Activated naive CD8-positive, alpha-beta T cell treated with anti-CD3 and anti-CD28 coated beads, Interleukin-2, amount 50 U/mL, for 24 hours (primary cell): ENCODE results near the gene NRAP.

Experiments
- ATAC-seq: fragments of 150-1000 bp; cut with Tn5 transposase; one replicate; pipeline ENCODE4 v1.10.0; 2021
- DNase-seq: peaks from one replicate; pipeline ENCODE4 v3.0.0; 2021
- H3K27ac Mint-ChIP-seq: one replicate; pipeline ENCODE4 v1.8.0; 2021; ENCODE audit warnings: mild to moderate bottlenecking, mixed read lengths
- H3K27me3 Mint-ChIP-seq: one replicate; pipeline ENCODE4 v1.8.0; 2021; ENCODE audit warnings: mixed read lengths
- H3K36me3 Mint-ChIP-seq: one replicate; pipeline ENCODE4 v1.8.0; 2021; ENCODE audit warnings: low read depth, mixed read lengths
- H3K4me1 Mint-ChIP-seq: one replicate; pipeline ENCODE4 v1.8.0; 2021; ENCODE audit warnings: mixed read lengths
- H3K4me3 Mint-ChIP-seq: one replicate; pipeline ENCODE4 v1.8.0; 2021; ENCODE audit warnings: mild to moderate bottlenecking, moderate library complexity, mixed read lengths
- H3K9me3 Mint-ChIP-seq: one replicate; pipeline ENCODE4 v1.8.0; 2021; ENCODE audit warnings: mixed read lengths

Gene NRAP

DNA sequence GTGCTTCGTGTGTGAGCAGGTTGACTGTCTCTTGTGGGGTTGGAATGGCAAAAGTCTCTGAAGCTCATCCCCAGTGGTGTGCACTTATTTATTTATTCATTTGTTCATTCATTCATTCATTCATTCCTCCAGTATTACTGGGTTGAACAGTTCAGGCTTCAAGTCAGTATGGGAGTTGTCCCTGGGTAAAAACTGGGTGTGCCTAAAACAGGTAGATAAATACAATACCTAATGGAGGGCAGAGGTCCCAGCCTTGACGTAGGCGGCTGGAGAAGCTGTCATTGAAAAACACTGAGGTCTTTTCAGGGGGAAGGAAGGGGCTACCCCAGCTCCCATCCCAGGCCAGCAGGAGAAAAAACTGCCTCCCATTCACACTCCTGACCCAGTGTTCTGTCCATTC, 26.9 kb upstream of the NRAP start:
- Mint-ChIP-seq H3K4me1 (peaks cover 31% of the 10 kb centered on the region), H3K4me3 (no peak overlapping the region), H3K27ac (no peak overlapping the region), H3K9me3 (peaks cover 49% of the 10 kb centered on the region), H3K36me3 (peaks cover 71% of the 10 kb centered on the region), H3K27me3 (no peaks in the 10 kb centered on the region)
- DNase-seq (no peak), ATAC-seq (no peak)

DNA sequence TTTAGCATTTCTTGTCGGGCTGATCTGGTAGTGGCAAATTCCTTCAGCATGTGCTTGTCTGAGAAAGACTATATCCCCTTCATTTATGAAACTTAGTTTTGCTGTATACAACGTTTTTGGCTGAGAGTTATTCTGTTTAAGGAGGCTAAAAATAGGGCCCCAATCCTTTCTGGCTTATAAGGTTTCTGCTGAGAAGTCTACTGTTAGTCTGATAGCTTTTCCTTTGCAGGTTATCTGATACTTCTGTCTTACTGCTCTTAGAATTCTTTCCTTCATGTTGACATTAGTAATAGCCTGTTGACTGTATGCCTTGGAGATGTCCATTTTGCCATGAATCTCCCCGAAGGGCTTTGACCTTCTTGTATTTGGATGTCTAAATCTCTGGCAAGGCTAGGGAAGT, 25.7 kb upstream of the NRAP start:
- ATAC-seq (no peak), DNase-seq (no peak)
- H3K27me3 Mint-ChIP-seq, result no peaks in the 10 kb centered on the region
- no peak overlapping the region for H3K4me3 Mint-ChIP-seq
- no peak overlapping the region for H3K27ac Mint-ChIP-seq
- peaks cover 31% of the 10 kb centered on the region for H3K4me1 Mint-ChIP-seq
- H3K36me3 Mint-ChIP-seq, result peaks cover 68% of the 10 kb centered on the region
- H3K9me3 Mint-ChIP-seq, result peaks cover 57% of the 10 kb centered on the region

DNA sequence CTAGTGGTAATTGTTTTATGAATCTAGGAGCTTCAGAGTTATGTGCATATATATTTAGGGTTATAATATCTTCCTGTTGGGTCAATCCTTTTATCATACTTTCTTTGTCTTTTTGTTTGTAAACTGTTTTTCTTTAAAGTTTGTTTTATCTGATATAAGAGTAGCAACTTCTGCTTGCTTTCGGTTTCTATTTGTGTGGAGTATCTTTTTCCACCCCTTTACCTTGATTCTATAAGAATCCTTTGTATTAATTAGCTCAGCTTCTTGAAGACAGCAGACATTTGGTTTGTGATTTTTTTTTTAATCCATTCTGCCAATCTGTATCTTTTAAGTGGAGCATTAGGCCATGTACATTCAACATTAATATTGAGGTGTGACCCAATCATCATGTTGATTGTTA, 25.2 kb upstream of the NRAP start:
- Mint-ChIP-seq H3K4me3 (no peak overlapping the region), H3K9me3 (peaks cover 57% of the 10 kb centered on the region), H3K27ac (no peak overlapping the region), H3K4me1 (peaks cover 34% of the 10 kb centered on the region), H3K27me3 (no peaks in the 10 kb centered on the region), H3K36me3 (peaks cover 71% of the 10 kb centered on the region)
- ATAC-seq (no peak), DNase-seq (no peak)

DNA sequence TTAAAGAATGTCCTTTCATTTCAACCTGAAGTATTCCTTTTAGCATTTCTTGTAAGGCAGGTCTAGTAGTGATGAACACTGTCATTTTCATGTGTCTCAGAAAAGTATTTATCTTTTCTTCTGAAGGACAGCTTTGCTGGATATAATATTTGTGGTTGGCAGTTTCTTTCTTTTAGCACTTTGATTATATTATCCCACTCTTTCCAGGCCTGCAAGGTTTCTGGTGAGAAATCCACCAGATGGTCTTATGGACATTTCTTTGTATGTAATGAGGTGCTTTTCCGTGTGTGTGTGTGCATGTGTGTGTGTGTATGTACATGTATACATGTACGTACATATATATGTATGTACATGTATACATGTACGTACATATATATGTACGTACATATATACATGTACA, 23.2 kb upstream of the NRAP start:
- peaks cover 49% of the 10 kb centered on the region for H3K9me3 Mint-ChIP-seq

DNA sequence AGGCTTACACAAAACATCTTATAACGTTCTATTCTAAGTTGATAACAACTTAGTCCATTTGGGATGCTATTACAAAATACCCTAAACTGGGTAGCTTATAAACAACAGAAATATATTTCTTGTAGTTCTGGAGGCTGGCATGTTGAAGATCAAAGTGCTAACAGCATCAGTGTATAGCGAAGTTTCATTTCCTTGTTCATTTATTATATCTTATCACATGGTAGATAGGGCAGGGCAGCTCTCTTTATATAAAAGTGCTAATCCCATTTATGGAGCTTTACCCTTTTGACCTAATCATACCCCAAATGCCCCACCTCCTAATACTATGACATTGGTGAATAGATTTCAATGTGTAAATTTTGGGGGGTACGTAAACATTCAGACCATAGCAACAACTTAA, 22.2 kb upstream of the NRAP start:
- Mint-ChIP-seq H3K9me3 (peaks cover 49% of the 10 kb centered on the region), H3K27ac (no peak overlapping the region), H3K4me1 (peaks cover 58% of the 10 kb centered on the region), H3K4me3 (no peak overlapping the region), H3K27me3 (no peaks in the 10 kb centered on the region), H3K36me3 (peaks cover 60% of the 10 kb centered on the region)
- DNase-seq, result no peak
- no peak for ATAC-seq

More for the DNA sequence above, 23.2 kb upstream of the NRAP start:
- Mint-ChIP-seq H3K4me3 (no peak overlapping the region), H3K4me1 (peaks cover 48% of the 10 kb centered on the region), H3K36me3 (peaks cover 64% of the 10 kb centered on the region), H3K27me3 (no peaks in the 10 kb centered on the region), H3K27ac (no peak overlapping the region)
- no peak for DNase-seq
- no peak for ATAC-seq

DNA sequence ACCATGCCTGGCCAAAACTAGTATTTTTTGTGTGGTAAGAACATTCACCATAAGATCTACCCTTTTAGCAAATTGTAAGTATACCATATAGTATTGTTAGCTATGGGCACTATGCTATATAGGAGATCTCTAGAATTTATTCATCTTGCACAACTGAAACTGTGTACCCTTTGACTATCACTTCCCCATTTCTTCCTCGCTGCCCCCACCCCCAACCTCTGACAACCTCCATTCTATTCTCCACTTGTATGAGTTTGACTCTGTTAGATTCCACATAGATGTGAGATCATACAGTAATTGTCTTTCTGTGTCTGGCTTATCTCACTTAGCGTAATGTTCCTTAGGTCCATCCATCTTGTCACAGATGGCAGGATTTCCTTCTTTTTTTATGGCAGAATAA, 19.5 kb upstream of the NRAP start:
- H3K27ac Mint-ChIP-seq, result no peak overlapping the region
- H3K4me1 Mint-ChIP-seq, result peaks cover 58% of the 10 kb centered on the region
- H3K9me3 Mint-ChIP-seq, result peaks cover 29% of the 10 kb centered on the region
- peaks cover 39% of the 10 kb centered on the region for H3K36me3 Mint-ChIP-seq
- H3K4me3 Mint-ChIP-seq, result no peak overlapping the region
- ATAC-seq (no peak), DNase-seq (no peak)
- no peaks in the 10 kb centered on the region for H3K27me3 Mint-ChIP-seq

DNA sequence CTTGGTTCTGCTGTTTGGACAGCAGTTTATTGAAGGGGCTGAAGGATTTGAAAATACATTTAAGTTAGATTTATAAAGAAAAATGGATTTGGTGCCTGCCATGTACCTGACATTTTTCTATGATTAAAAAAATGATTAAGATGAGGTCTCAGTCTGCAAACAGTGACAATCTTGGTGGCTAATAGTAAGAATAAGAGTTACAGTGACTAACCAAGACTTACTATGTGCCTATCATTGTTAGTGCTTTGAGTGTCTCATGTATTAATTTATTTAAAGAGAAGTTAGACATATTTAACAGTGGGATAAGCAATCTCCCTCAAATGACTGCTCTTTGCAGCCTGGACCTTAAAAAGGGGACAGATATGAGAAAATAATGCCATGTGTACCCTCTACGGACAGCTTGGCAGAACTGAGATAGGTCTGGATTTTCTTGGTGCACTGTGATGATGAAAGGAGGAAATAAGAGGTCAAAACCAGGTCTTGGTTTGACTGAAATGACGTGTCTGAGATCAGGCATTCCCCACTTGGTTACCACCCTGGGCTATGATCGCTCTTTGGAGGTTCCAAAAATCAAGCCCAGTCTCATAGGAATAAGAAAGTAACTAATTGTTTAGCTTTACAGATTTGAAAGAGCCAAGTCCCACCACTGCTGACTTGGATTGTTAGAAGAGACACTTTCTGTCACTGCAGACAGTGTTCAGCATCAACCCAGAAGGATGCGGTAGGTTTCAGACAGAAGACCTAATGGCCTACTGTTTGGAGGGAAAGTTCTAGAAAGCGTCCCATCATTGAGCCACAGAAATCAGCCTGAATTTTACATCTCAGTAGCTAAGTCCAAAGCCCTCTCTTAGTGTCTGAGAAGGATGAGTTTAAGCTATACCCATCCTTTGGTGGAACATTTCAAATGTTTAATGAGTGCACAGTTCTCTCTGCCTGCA, 18.0 kb upstream of the NRAP start:
- Mint-ChIP-seq H3K4me1 (peaks cover 49% of the 10 kb centered on the region), H3K4me3 (peak overlapping the region; percentile 96)

DNA sequence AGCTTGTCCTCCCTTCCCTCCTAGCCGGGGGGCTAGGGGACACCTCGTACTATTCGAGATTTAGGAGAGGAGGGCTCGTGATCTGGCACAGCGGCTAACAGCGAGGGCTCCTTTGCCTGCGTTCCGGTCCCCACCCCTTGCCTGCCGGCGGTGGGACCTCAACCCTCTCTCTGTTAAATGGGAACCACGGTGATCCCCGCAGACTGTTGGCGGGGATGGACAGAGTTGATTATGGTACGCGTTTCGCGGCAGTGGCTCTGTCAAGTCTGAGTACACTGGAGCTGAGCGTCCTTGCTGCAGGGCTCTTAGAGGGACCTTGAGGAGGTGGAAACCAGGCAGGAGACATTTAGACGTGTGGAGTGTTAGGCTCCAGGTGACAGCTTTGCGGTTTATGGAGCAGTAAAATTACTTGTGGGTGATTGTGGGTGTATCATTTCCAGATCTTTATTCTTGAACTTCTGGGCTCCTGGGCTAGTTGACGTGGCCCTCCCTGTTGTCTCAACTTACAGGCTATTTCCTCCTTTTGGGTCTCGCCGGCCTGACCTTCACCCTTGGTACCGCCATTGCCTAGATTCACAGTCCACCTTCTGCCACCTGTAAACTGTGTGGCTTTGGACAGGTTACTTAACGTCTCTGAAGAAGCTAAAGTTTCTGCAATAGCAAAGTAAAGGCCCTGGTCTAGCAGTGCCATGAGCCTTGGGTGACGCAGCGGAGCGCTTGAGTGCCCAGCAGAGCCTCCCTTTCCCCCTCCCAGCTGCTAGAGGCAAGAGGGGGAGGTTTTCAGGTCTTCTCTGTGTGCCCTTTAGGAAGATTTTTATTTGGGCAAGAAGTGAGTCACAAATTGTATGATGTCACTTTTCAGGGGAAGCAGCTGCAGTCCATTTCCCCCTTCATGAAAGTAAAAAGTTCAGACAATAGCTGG, 16.6 kb upstream of the NRAP start:
- ATAC-seq, result peak; percentile 35
- peak overlapping the region; percentile 94 for H3K27ac Mint-ChIP-seq
- peaks cover 12% of the 10 kb centered on the region for H3K9me3 Mint-ChIP-seq
- H3K4me3 Mint-ChIP-seq, result peak overlapping the region; percentile 96
- no peaks in the 10 kb centered on the region for H3K27me3 Mint-ChIP-seq
- DNase-seq, result peak; percentile 58
- H3K36me3 Mint-ChIP-seq, result peaks cover 23% of the 10 kb centered on the region
- H3K4me1 Mint-ChIP-seq, result peaks cover 49% of the 10 kb centered on the region

More for the DNA sequence above, 18.0 kb upstream of the NRAP start:
- Mint-ChIP-seq H3K27me3 (no peaks in the 10 kb centered on the region), H3K9me3 (peaks cover 17% of the 10 kb centered on the region), H3K27ac (peak overlapping the region; percentile 94), H3K36me3 (peaks cover 28% of the 10 kb centered on the region)
- DNase-seq (peak; percentile 29), ATAC-seq (peak; percentile 41)

DNA sequence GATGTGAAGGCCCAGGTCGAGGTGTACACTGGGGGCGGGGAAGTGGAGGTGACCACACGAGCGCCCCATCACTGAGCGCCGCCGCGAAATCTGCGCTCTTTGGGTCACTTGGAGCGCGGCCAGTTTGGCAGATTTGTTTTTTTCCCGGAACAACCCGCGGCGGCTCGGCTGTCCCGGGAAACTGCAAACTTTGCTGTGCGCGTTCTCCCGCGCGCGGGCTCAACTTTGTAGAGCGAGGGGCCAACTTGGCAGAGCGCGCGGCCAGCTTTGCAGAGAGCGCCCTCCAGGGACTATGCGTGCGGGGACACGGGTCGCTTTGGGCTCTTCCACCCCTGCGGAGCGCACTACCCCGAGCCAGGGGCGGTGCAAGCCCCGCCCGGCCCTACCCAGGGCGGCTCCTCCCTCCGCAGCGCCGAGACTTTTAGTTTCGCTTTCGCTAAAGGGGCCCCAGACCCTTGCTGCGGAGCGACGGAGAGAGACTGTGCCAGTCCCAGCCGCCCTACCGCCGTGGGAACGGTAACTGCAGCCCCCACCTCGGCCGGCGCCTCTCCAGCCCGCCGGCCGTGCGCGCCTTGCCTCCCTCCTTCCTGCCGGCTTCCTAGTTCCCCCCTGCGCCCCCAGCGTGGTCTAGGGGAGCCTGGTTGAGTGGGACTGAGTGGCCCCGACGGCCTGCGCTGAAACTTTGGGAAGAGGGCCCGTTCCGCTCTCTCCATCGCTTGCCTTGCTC, 15.8 kb upstream of the NRAP start, which contains the start of gene CASP7:
CASP7 (plus strand) TSS at position 450 of the 727 bp plus-strand sequence. CDS start 17,582 bp downstream, outside the sequence.
- Mint-ChIP-seq H3K4me3 (peak within 1 kb of the TSS; percentile 96), H3K4me1 (peaks cover 45% of the 10 kb centered on the region), H3K27ac (peak within 1 kb of the TSS; percentile 94), H3K36me3 (peaks cover 18% of the 10 kb centered on the region), H3K9me3 (peaks cover 7% of the 10 kb centered on the region), H3K27me3 (no peaks in the 10 kb centered on the region)
- peak; percentile 84 for DNase-seq
- peak; percentile 90 for ATAC-seq

DNA sequence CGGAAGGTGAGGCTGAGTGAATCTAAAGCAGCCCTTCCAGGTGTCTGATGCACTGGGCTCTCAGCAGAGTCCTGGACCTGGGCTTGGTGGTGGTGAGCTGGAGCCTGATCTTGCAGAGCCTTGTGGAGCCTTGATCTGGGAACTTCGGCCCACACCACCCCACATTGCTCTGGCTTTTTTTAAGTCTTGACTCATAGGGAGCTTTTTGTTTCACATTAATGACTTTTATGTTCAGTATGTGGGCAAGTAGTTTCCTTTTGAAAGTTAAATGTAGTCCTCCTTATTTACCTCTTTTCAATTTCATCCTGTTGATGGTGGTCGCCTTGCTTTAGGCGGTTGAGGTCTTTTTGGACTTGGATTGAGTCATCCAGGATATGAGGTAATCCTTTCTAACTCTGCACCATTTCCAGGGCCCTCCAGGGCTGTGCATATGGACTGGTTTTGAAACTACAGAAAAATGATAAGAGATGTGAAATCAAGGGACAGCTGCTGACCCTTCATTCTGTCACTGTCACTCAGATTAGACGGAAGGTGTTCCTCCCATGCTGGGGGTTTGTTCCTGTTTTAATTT, 2.9 kb upstream of the NRAP start:
- peaks cover 8% of the 10 kb centered on the region for H3K4me1 Mint-ChIP-seq
- peak overlapping the region; percentile 41 for H3K27ac Mint-ChIP-seq
- DNase-seq (no peak), ATAC-seq (peak; percentile 85)
- peaks cover 11% of the 10 kb centered on the region for H3K9me3 Mint-ChIP-seq
- no peaks in the 10 kb centered on the region for H3K36me3 Mint-ChIP-seq
- H3K27me3 Mint-ChIP-seq, result peaks cover 11% of the 10 kb centered on the region
- H3K4me3 Mint-ChIP-seq, result no peak overlapping the region

DNA sequence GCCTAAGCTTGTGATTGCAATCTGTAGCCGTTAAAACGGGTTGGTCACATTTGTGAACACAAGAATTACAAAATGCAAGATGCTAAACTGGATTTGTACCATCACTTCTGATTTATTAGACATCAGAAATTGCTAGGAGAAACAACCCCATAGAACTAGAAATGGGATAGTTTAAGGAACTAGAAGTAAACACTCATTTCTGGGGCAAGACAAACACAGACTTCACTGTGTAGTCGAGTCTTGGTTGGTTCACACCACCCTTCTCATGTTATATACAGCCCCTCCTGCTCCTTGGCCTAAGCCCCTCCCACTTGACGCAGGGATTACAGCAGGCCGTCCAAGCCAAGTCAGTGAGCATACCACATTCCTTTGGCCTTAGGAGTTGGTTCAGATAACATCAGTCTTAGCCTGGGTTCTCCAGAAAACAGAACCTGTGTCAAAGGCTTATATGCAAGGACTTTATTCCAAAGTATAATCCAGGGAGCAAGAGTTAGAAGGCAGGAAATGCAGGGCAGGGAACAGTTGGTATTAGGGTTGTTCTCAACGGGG, 2.0 kb upstream of the NRAP start:
- H3K27ac Mint-ChIP-seq, result no peak overlapping the region
- H3K36me3 Mint-ChIP-seq, result no peaks in the 10 kb centered on the region
- peaks cover 8% of the 10 kb centered on the region for H3K4me1 Mint-ChIP-seq
- ATAC-seq (no peak), DNase-seq (no peak)
- peaks cover 7% of the 10 kb centered on the region for H3K27me3 Mint-ChIP-seq
- H3K9me3 Mint-ChIP-seq, result peaks cover 9% of the 10 kb centered on the region
- H3K4me3 Mint-ChIP-seq, result no peak overlapping the region

DNA sequence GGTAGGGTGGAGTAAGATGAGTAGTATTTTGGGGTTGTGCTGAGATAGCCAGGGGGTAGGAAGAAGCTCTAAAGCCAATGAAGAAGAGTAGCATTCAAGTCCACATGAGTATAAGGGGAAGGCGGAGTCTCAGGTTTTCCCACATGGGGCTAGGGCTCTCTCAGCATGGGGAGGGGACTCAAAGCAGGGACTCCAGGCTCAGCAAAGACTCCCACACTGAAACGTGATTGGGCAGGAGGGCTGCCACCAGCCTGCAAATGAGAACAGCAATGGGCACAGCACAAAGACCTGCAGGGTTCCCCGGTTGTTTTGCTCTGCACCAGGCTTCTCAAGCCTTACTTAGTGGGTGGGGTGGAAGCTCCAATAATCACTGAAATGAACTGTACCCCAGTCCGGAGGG, 1.5 kb upstream of the NRAP start:
- ATAC-seq (no peak), DNase-seq (no peak)
- no peak overlapping the region for H3K27ac Mint-ChIP-seq
- H3K9me3 Mint-ChIP-seq, result peaks cover 4% of the 10 kb centered on the region
- H3K4me1 Mint-ChIP-seq, result peaks cover 8% of the 10 kb centered on the region
- H3K27me3 Mint-ChIP-seq, result peaks cover 2% of the 10 kb centered on the region
- no peaks in the 10 kb centered on the region for H3K36me3 Mint-ChIP-seq
- H3K4me3 Mint-ChIP-seq, result no peak overlapping the region

DNA sequence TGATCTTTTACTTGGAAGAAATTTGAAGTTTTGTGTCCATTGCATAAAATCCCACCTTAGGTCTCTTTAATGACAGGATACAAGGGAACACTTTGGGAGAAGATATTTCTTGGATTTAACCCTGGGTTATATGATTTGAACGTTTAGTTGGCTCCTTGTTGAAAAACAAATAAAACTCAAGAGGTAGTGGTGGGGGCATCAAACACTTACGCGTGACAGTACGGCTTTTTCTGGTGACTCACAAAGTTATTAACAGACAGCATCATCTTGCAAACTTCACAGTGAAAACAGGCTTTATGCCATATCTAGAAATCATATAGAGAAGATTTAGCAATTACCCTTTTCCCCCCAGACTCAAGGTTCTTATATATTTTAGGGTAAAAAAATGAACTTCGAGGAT, 699 bp downstream of the NRAP start:
- no peak for ATAC-seq
- peaks cover 8% of the 10 kb centered on the region for H3K4me1 Mint-ChIP-seq
- H3K4me3 Mint-ChIP-seq, result no peak overlapping the region
- DNase-seq, result no peak
- no peaks in the 10 kb centered on the region for H3K9me3 Mint-ChIP-seq
- no peaks in the 10 kb centered on the region for H3K36me3 Mint-ChIP-seq
- H3K27me3 Mint-ChIP-seq, result peaks cover 5% of the 10 kb centered on the region
- H3K27ac Mint-ChIP-seq, result no peak overlapping the region
